Suppressor macrophage (primary cell): Measurements from ENCODE around the gene LRRC47.
A peak's percentile ranks its signal among the peaks of the same experiment; 100 is the strongest.

ENCODE experiments used
- DNase-seq, 4 experiments: peaks; one replicate each; pipeline ENCODE4 v3.0.0-alpha.2; 2020 to 2022

Gene LRRC47

GRCh38 chr1:3785456-3786157, 10.7 kb downstream of the LRRC47 start:
- peak in 1 of 4 experiments; percentile 30 for DNase-seq

- DNase-seq, result no peak
These were observed 11.3 kb downstream of the LRRC47 start for GRCh38 chr1:3785045-3785444.

GRCh38 chr1:3783651-3784474, 12.4 kb downstream of the LRRC47 start:
- no peak for DNase-seq

- no peak for DNase-seq
These were observed 15.4 kb downstream of the LRRC47 start for GRCh38 chr1:3780901-3781300.

- no peak for DNase-seq
These were observed 16.3 kb downstream of the LRRC47 start for GRCh38 chr1:3779912-3780416.

- DNase-seq, result no peak
These were observed 16.9 kb downstream of the LRRC47 start for GRCh38 chr1:3779265-3779911.

GRCh38 chr1:3778590-3779264, 17.6 kb downstream of the LRRC47 start:
- DNase-seq, result peak; percentile 30 to 72 (median 57)

GRCh38 chr1:3777647-3778589, 18.4 kb downstream of the LRRC47 start:
- DNase-seq, result no peak

GRCh38 chr1:3777078-3777547, 19.2 kb downstream of the LRRC47 start:
- no peak for DNase-seq

GRCh38 chr1:3776231-3776961, 19.9 kb downstream of the LRRC47 start:
- no peak for DNase-seq

GRCh38 chr1:3775490-3776230, 20.6 kb downstream of the LRRC47 start:
- peak; percentile 70 to 90 (median 82) for DNase-seq

- DNase-seq, result no peak
These were observed 21.3 kb downstream of the LRRC47 start for GRCh38 chr1:3774946-3775489.

- DNase-seq, result no peak
These were observed 21.9 kb downstream of the LRRC47 start for GRCh38 chr1:3774276-3774945.

GRCh38 chr1:3773572-3774275, 22.6 kb downstream of the LRRC47 start:
- DNase-seq, result no peak

GRCh38 chr1:3772715-3773571, 23.4 kb downstream of the LRRC47 start, which contains the start of gene SMIM1:
TSS of gene SMIM1 (plus strand) at chr1:3772749. CDS start at chr1:3775374, 2,625 bp downstream.
- DNase-seq, result no peak

GRCh38 chr1:3772027-3772714, 24.1 kb downstream of the LRRC47 start:
- DNase-seq, result peak; percentile 64 to 87 (median 76)
